WTC11 (cell line): ENCODE measurements around the gene KCTD21. TPM values are rescaled to one million over a fixed set of nuclear protein-coding genes. Genes with fewer than 3 reads are reported as not detected.

Experiments
- ATAC-seq: fragments of 200-7000 bp; cut with Tn5 transposase; 2 replicates; pipeline ENCODE4 v1.10.0; 2021; ENCODE audit warnings: mild to moderate bottlenecking, moderate library complexity
- CTCF ChIA-PET: fragments of 300-600 bp; sonication (Branson Sonifier 250); formaldehyde crosslinking; loops from one replicate; lab custom pipeline; 2021; ENCODE audit warnings: antibody characterized with exemption; lab: Charles Lee
- POLR2A ChIA-PET: fragments of 350-600 bp; sonication (Branson Sonifier 250); formaldehyde crosslinking; loops from one replicate; lab custom pipeline; 2021; ENCODE audit warnings: antibody characterized with exemption; lab: Charles Lee
- DNase-seq: peaks from one replicate; pipeline ENCODE4 v3.0.0; 2021; ENCODE audit warnings: low spot score
- H3K27ac Mint-ChIP-seq: 2 replicates; pipeline ENCODE4 v1.8.0; 2021; ENCODE audit warnings: mixed read lengths
- H3K27me3 Mint-ChIP-seq: 2 replicates; pipeline ENCODE4 v1.8.0; 2021; ENCODE audit warnings: low read depth, mild to moderate bottlenecking, moderate library complexity, mixed read lengths
- H3K36me3 Mint-ChIP-seq: 2 replicates; pipeline ENCODE4 v1.8.0; 2021; ENCODE audit warnings: mixed read lengths
- H3K4me1 Mint-ChIP-seq: 2 replicates; pipeline ENCODE4 v1.8.0; 2022; ENCODE audit warnings: mixed read lengths
- H3K4me3 Mint-ChIP-seq: 2 replicates; pipeline ENCODE4 v1.8.0; 2021; ENCODE audit warnings: mild to moderate bottlenecking, moderate library complexity, mixed read lengths
- H3K9me3 Mint-ChIP-seq: 2 replicates; pipeline ENCODE4 v1.8.0; 2021; ENCODE audit warnings: mixed read lengths
- AR ChIP-seq: fragments of 250-450 bp; sonication (Bioruptor Pico); IDR thresholded peaks from 2 replicates; pipeline ENCODE4 v1.9.0; 2021; ENCODE audit warnings: mild to moderate bottlenecking
- ETV6 ChIP-seq: sonication (generic); formaldehyde crosslinking; IDR thresholded peaks from 2 replicates; pipeline ENCODE4 v1.8.1; 2022; ENCODE audit warnings: mild to moderate bottlenecking, missing genetic modification reagents
- JAZF1 ChIP-seq: fragments of 250-450 bp; sonication (Bioruptor Pico); IDR thresholded peaks from 2 replicates; pipeline ENCODE4 v1.9.0; 2021; ENCODE audit warnings: moderate library complexity, mild to moderate bottlenecking, inconsistent platforms
- MXD4 ChIP-seq: fragments of 250-450 bp; sonication (Bioruptor Pico); IDR thresholded peaks from 2 replicates; pipeline ENCODE4 v1.8.0; 2021; ENCODE audit warnings: mild to moderate bottlenecking, moderate library complexity, borderline replicate concordance
- NFATC4 ChIP-seq: fragments of 250-450 bp; sonication (Bioruptor Pico); IDR thresholded peaks from 2 replicates; pipeline ENCODE4 v1.9.0; 2021; ENCODE audit warnings: mild to moderate bottlenecking
- OVOL2 ChIP-seq: fragments of 250-450 bp; sonication (Bioruptor Pico); IDR thresholded peaks from 2 replicates; pipeline ENCODE4 v1.9.0; 2021; ENCODE audit warnings: mild to moderate bottlenecking, borderline replicate concordance
- PRDM15 ChIP-seq: sonication (generic); formaldehyde crosslinking; IDR thresholded peaks from 2 replicates; pipeline ENCODE4 v1.8.0; 2022; ENCODE audit warnings: missing genetic modification reagents
- PREB ChIP-seq: sonication (generic); formaldehyde crosslinking; IDR thresholded peaks from 2 replicates; pipeline ENCODE4 v1.8.1; 2022; ENCODE audit warnings: mild to moderate bottlenecking, missing genetic modification reagents, moderate library complexity, borderline replicate concordance
- PRRX2 ChIP-seq: fragments of 250-450 bp; sonication (Bioruptor Pico); IDR thresholded peaks from 2 replicates; pipeline ENCODE4 v1.8.0; 2021; ENCODE audit warnings: mild to moderate bottlenecking
- RELA ChIP-seq: sonication (generic); formaldehyde crosslinking; IDR thresholded peaks from 2 replicates; pipeline ENCODE4 v1.8.1; 2022; ENCODE audit warnings: missing genetic modification reagents, mild to moderate bottlenecking, borderline replicate concordance
- SOX15 ChIP-seq: fragments of 250-450 bp; sonication (Bioruptor Pico); IDR thresholded peaks from 2 replicates; pipeline ENCODE4 v1.9.0; 2021; ENCODE audit warnings: mild to moderate bottlenecking
- STAT6 ChIP-seq: sonication (generic); formaldehyde crosslinking; conservative IDR thresholded peaks from 2 replicates; pipeline ENCODE4 v1.8.1; 2023; ENCODE audit warnings: mild to moderate bottlenecking, low read depth, missing genetic modification reagents, moderate library complexity
- USF1 ChIP-seq: sonication (generic); formaldehyde crosslinking; IDR thresholded peaks from 2 replicates; pipeline ENCODE4 v1.8.0; 2022; ENCODE audit warnings: mild to moderate bottlenecking, missing genetic modification reagents
- USF2 ChIP-seq: sonication (generic); formaldehyde crosslinking; IDR thresholded peaks from 2 replicates; pipeline ENCODE4 v1.8.1; 2023; ENCODE audit warnings: mild to moderate bottlenecking, missing genetic modification reagents, moderate library complexity
- ZBTB43 ChIP-seq: sonication (generic); formaldehyde crosslinking; IDR thresholded peaks from 2 replicates; pipeline ENCODE4 v1.8.1; 2023; ENCODE audit warnings: mild to moderate bottlenecking, missing genetic modification reagents
- ZNF138 ChIP-seq: sonication (generic); formaldehyde crosslinking; conservative IDR thresholded peaks from 2 replicates; pipeline ENCODE4 v1.8.1; 2022; ENCODE audit warnings: mild to moderate bottlenecking, moderate library complexity, missing genetic modification reagents
- total RNA-seq: library from RNA; stranded (reverse); gene quantifications from 3 replicates; pipeline ENCODE4 v1.2.3, GENCODE V29; 2021

KCTD21 gene
- total RNA-seq, 1 experiment from 2014 or later = 2.8 TPM

GRCh38 chr11:78199653-78200015 is 11.2 kb upstream of the KCTD21 start:
- Mint-ChIP-seq H3K36me3 (peaks cover 3% of the 10 kb centered on the region; the same call in 1 of the 2 replicates), H3K27me3 (no peaks in the 10 kb centered on the region), H3K4me3 (no peak overlapping the region), H3K4me1 (peaks cover 5% of the 10 kb centered on the region), H3K27ac (no peak overlapping the region), H3K9me3 (no peaks in the 10 kb centered on the region)
- TF ChIP-seq NFATC4 (CRISPR knock-in tag) (no peak), SOX15 (no peak), ZBTB43 (CRISPR knock-in tag) (no peak), AR (CRISPR knock-in tag) (no peak), ZNF138 (CRISPR knock-in tag) (no peak)
- no peak for DNase-seq
- no peak for ATAC-seq
- ChIA-PET CTCF (no interaction called here), POLR2A (no interaction called here)

- Mint-ChIP-seq H3K27me3 (no peaks in the 10 kb centered on the region), H3K4me1 (peaks cover 5% of the 10 kb centered on the region), H3K4me3 (no peak overlapping the region), H3K9me3 (no peaks in the 10 kb centered on the region), H3K36me3 (peaks cover 3% of the 10 kb centered on the region; the same call in 1 of the 2 replicates), H3K27ac (no peak overlapping the region)
- ChIA-PET POLR2A (no interaction called here), CTCF (no interaction called here)
- no peak for TF ChIP-seq PRDM15
- no peak for TF ChIP-seq JAZF1 (CRISPR knock-in tag)
- no peak for TF ChIP-seq PRRX2 (CRISPR knock-in tag)
- no peak for TF ChIP-seq ETV6
- no peak for DNase-seq
- no peak for ATAC-seq
These were observed 10.7 kb upstream of the KCTD21 start for GRCh38 chr11:78199015-78199652.

- DNase-seq (no peak), ATAC-seq (peak; percentile 56)
- no peaks in the 10 kb centered on the region for H3K9me3 Mint-ChIP-seq
- TF ChIP-seq RELA (CRISPR knock-in tag) = no peak
- no peak for TF ChIP-seq PREB (CRISPR knock-in tag)
- TF ChIP-seq ZBTB43 (CRISPR knock-in tag) = no peak
- TF ChIP-seq STAT6 (CRISPR knock-in tag) = no peak
- TF ChIP-seq MXD4 (CRISPR knock-in tag) = no peak
- no peak for TF ChIP-seq USF1 (CRISPR knock-in tag)
- no peak for TF ChIP-seq OVOL2 (CRISPR knock-in tag)
- TF ChIP-seq USF2 (CRISPR knock-in tag) = no peak
These were observed 9.4 kb upstream of the KCTD21 start for GRCh38 chr11:78197816-78198215.

More at GRCh38 chr11:78197816-78198215, 9.4 kb upstream of the KCTD21 start:
- no peak overlapping the region for H3K27ac Mint-ChIP-seq
- peaks cover 3% of the 10 kb centered on the region; the same call in 1 of the 2 replicates for H3K36me3 Mint-ChIP-seq
- ChIA-PET CTCF (no interaction called here), POLR2A (no interaction called here)
- H3K4me1 Mint-ChIP-seq = peaks cover 5% of the 10 kb centered on the region
- no peak overlapping the region for H3K4me3 Mint-ChIP-seq
- no peaks in the 10 kb centered on the region for H3K27me3 Mint-ChIP-seq
